ENCODE results near the gene TPSB2. TPM values are rescaled to one million over a fixed set of nuclear protein-coding genes. Genes with fewer than 3 reads are reported as not detected.

The TPSB2 gene
- total RNA-seq, 1 experiment from 2014 or later: not detected

GRCh38 chr16:1221628-1222552 is 8.1 kb downstream of the TPSB2 start:
- TF ChIP-seq EZH2phosphoT487 (IDR thresholded peaks at IDR 0.05; ENCODE audit: borderline replicate concordance, low read length) (no peak), CTCF (conservative IDR thresholded peaks at IDR 0.05; ENCODE audit: low read depth, low read length) (no peak), EZH2 (IDR thresholded peaks at IDR 0.05; ENCODE audit: low read length, unreplicated experiment) (no peak)
- Histone ChIP-seq H3K9ac (ENCODE audit: low read length) (no peak overlapping the region), H3F3A (ENCODE audit: low read length, unreplicated experiment) (no peaks in the 10 kb centered on the region), H3K79me2 (ENCODE audit: low read length) (no peaks in the 10 kb centered on the region), H3K4me3 (ENCODE audit: low read length) (no peak overlapping the region), H3K4me2 (ENCODE audit: low read length) (no peak overlapping the region), H3K27ac (ENCODE audit: low read length) (no peak overlapping the region), H4K20me1 (ENCODE audit: low read length) (no peaks in the 10 kb centered on the region), H3K9me3 (ENCODE audit: low read length) (no peaks in the 10 kb centered on the region), H3K36me3 (ENCODE audit: low read depth, low read length) (no peaks in the 10 kb centered on the region), H3K4me1 (ENCODE audit: insufficient read depth, low read length) (no peaks in the 10 kb centered on the region), H2AFZ (ENCODE audit: low read length) (no peak overlapping the region), H3K9me2 (replicated peaks; ENCODE audit: low read length) (no peaks in the 10 kb centered on the region), H3K27me3 (ENCODE audit: low read length) (no peaks in the 10 kb centered on the region)
- ATAC-seq (no peak), DNase-seq (no peak)
- POLR2A ChIA-PET (ENCODE audit: unreplicated experiment): no interaction called here
- intact Hi-C loops (cut with micrococcal nuclease): no loop called here
- CTCF ChIA-PET: no interaction called here
- BruUV-seq (replicated peaks): no TSS peak

DNA sequence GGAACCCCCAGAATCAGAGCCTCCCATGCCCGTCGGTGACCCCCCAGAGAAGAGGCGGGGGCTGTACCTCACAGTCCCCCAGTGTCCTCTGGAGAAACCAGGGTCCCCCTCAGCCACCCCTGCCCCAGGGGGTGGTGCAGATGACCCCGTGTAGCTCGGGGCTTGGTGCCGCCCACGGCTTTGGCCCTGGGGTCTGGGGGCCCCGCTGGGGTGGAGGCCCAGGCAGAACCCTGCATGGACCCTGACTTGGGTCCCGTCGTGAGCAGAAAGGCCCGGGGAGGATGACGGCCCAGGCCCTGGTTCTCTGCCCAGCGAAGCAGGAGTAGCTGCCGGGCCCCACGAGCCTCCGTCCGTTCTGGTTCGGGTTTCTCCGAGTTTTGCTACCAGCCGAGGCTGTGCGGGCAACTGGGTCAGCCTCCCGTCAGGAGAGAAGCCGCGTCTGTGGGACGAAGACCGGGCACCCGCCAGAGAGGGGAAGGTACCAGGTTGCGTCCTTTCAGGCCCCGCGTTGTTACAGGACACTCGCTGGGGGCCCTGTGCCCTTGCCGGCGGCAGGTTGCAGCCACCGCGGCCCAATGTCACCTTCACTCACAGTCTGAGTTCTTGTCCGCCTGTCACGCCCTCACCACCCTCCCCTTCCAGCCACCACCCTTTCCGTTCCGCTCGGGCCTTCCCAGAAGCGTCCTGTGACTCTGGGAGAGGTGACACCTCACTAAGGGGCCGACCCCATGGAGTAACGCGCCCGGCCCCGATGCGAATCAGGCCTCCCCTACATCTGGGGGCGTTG is 8.9 kb downstream of the TPSB2 start:
- no peak for TF ChIP-seq EZH2phosphoT487 (IDR thresholded peaks at IDR 0.05; ENCODE audit: borderline replicate concordance, low read length)
- no peak for TF ChIP-seq EZH2 (IDR thresholded peaks at IDR 0.05; ENCODE audit: low read length, unreplicated experiment)
- TF ChIP-seq CTCF (conservative IDR thresholded peaks at IDR 0.05; ENCODE audit: low read depth, low read length): no peak
- no peak overlapping the region for H3K27ac ChIP-seq (ENCODE audit: low read length)
- H3K79me2 ChIP-seq (ENCODE audit: low read length): no peaks in the 10 kb centered on the region
- H3K4me2 ChIP-seq (ENCODE audit: low read length): no peak overlapping the region
- no peaks in the 10 kb centered on the region for H4K20me1 ChIP-seq (ENCODE audit: low read length)
- ATAC-seq (no peak), DNase-seq (no peak)
- ChIA-PET POLR2A (ENCODE audit: unreplicated experiment) (no interaction called here), CTCF (no interaction called here)
- no peak overlapping the region for H2AFZ ChIP-seq (ENCODE audit: low read length)
- H3K27me3 ChIP-seq (ENCODE audit: low read length): no peaks in the 10 kb centered on the region
- no peaks in the 10 kb centered on the region for H3K4me1 ChIP-seq (ENCODE audit: insufficient read depth, low read length)
- H3K9ac ChIP-seq (ENCODE audit: low read length): no peak overlapping the region
- intact Hi-C loops (cut with micrococcal nuclease): no loop called here
- no peaks in the 10 kb centered on the region for H3K9me3 ChIP-seq (ENCODE audit: low read length)
- no peaks in the 10 kb centered on the region for H3K9me2 ChIP-seq (replicated peaks; ENCODE audit: low read length)
- H3K36me3 ChIP-seq (ENCODE audit: low read depth, low read length): no peaks in the 10 kb centered on the region
- no peaks in the 10 kb centered on the region for H3F3A ChIP-seq (ENCODE audit: low read length, unreplicated experiment)
- H3K4me3 ChIP-seq (ENCODE audit: low read length): no peak overlapping the region
- BruUV-seq (replicated peaks): no TSS peak
